Lower leg skin (tissue), 4 donors: ENCODE measurements around the gene PGP. TPM values are rescaled to one million over a fixed set of nuclear protein-coding genes. Genes with fewer than 3 reads are reported as not detected.

Experiments
- DNase-seq, 2 donors: peaks; one replicate each; pipeline ENCODE4 v3.0.0-alpha.2; 2019; ENCODE audit warnings: low spot score in 2 of 2
- H3K4me3 ChIP-seq: fragments of 200-600 bp; sonication (generic); 2 replicates; pipeline ENCODE4 v1.5.1; 2017; ENCODE audit warnings: mild to moderate bottlenecking, low read depth; ENCODE audit not compliant: poor library complexity, severe bottlenecking
- CTCF ChIP-seq, 3 donors: fragments of 450-650 bp; IDR thresholded peaks; one replicate each; pipeline ENCODE4 v1.5.1; 2016; ENCODE audit warnings: antibody characterized with exemption in 3 of 3, mild to moderate bottlenecking in 3 of 3, moderate library complexity in 2 of 3
- POLR2A ChIP-seq, 2 donors: fragments of 450-650 bp; IDR thresholded peaks; one replicate each; pipeline ENCODE4 v1.6.1; 2016 to 2017; ENCODE audit warnings: antibody characterized with exemption in 2 of 2, mild to moderate bottlenecking in 1 of 2, moderate library complexity in 1 of 2
- WGBS, 2 donors: methylation state at CpG; one replicate each; pipeline ENCODE4 v1.1.5; 2018; 5-methylcytosine and 5-hydroxymethylcytosine counted together
- intact Hi-C: fragments of 100-400 bp; cut with DNase I; formaldehyde crosslinking; loops from one replicate; pipeline ENCODE4 v1.15.0; 2023; ENCODE audit warnings: low total_unique reads
- total RNA-seq, 4 donors: library from RNA; depleted of rRNA; stranded (reverse); fragments of >200 nt; gene quantifications; one replicate each; pipeline ENCODE4 v1.1.0, GENCODE V29; 2016

Gene PGP
- total RNA-seq, 4 donors from 2014 or later: 9.6 to 19.4 (median 12.8) TPM

GRCh38 chr16:2180461-2180860 is 34.2 kb downstream of the PGP start:
- intact Hi-C loops: no loop called here
- H3K4me3 ChIP-seq: no peak overlapping the region
- WGBS, 2 donors: 85 to 92% methylated on average over 31 to 36 of the region's 43 CpGs
- DNase-seq: no peak
- no peak for TF ChIP-seq POLR2A (IDR thresholded peaks at IDR 0.05)
- no peak for TF ChIP-seq CTCF (IDR thresholded peaks at IDR 0.05)

- 59 to 72% methylated on average over 25 of the region's 31 CpGs for WGBS, 2 donors
- DNase-seq: peak in 1 of 2 donors; percentile 84
Observed at GRCh38 chr16:2179576-2179975, 35.1 kb downstream of the PGP start.

GRCh38 chr16:2179107-2179501 is 35.5 kb downstream of the PGP start:
- no peak overlapping the region for H3K4me3 ChIP-seq
- no peak for TF ChIP-seq CTCF (IDR thresholded peaks at IDR 0.05)
- no peak for TF ChIP-seq POLR2A (IDR thresholded peaks at IDR 0.05)
- 25 to 49% methylated on average over 21 to 48 of the region's 50 CpGs for WGBS, 2 donors
- DNase-seq: no peak
- intact Hi-C loops: no loop called here

More at GRCh38 chr16:2179576-2179975, 35.1 kb downstream of the PGP start:
- no peak for TF ChIP-seq CTCF (IDR thresholded peaks at IDR 0.05)
- TF ChIP-seq POLR2A (IDR thresholded peaks at IDR 0.05): no peak
- H3K4me3 ChIP-seq: no peak overlapping the region
- intact Hi-C loops: no loop called here

DNA sequence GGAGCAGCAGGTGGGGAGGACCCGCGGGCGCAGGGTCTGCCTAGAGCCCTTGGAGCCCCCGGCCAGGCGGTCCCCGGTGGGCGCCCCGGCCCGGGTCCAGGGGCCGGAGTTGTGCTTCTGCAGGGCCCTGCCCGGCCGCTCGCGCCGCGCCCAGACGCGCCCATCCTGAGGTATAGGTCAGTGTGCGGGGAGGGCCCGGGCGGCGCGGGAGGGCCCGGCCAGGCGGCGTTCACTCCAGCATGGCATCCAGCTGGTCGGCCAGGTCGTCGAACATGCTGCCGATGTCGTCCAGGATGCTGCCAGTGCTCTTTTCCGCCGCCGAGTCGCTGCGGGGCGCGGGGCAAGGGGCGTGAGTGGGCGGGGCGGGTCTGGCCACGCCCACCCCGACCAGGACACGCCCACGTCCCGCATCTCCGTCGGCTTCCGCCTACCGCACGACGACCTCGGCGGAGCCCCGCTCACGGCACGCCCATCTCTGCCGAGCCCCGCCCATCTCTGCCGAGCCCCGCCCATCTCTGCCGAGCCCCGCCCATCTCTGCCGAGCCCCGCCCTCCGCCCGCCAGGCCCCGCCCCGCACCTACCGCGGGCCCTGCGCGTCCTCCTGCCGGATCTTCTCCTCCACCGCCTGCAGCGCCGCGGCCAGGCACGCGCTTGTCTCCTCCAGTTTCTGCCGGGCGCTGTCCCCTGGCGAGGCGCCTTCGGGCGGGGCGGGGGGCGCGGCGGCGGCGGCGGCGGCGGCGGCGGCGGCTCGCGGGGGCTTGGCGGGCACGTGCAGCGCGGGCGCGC is 36.1 kb downstream of the PGP start:
- 12 to 33% methylated on average over 45 to 54 of the region's 106 CpGs for WGBS, 2 donors
- intact Hi-C loops: no loop called here
- TF ChIP-seq CTCF (IDR thresholded peaks at IDR 0.05): no peak
- TF ChIP-seq POLR2A (IDR thresholded peaks at IDR 0.05): no peak
- DNase-seq: no peak
- H3K4me3 ChIP-seq: no peak overlapping the region

GRCh38 chr16:2177561-2177960 is 37.1 kb downstream of the PGP start:
- intact Hi-C loops: no loop called here
- H3K4me3 ChIP-seq: no peak overlapping the region
- no peak for DNase-seq
- no peak for TF ChIP-seq POLR2A (IDR thresholded peaks at IDR 0.05)
- WGBS, 2 donors: 91 to 93% methylated on average over 20 of the region's 20 CpGs

- H3K4me3 ChIP-seq: no peak overlapping the region
- TF ChIP-seq CTCF (IDR thresholded peaks at IDR 0.05) (no peak), POLR2A (IDR thresholded peaks at IDR 0.05) (no peak)
- 89 to 93% methylated on average over 18 of the region's 18 CpGs for WGBS, 2 donors
- DNase-seq: no peak
- intact Hi-C loops: no loop called here
Observed at GRCh38 chr16:2177101-2177500, 37.5 kb downstream of the PGP start.
